Uterus (tissue), 2 donors: ENCODE measurements around the gene FLT1.

Source experiments
- CTCF ChIP-seq, 4 experiments: fragments of 200-600 bp in 2 of 4; fragments of 450-650 bp in 2 of 4; sonication (generic) in 2 of 4; IDR thresholded peaks; one replicate each; pipeline ENCODE4 v1.5.1; 2016 to 2019; ENCODE audit warnings: antibody characterized with exemption in 4 of 4, mild to moderate bottlenecking in 2 of 4, moderate library complexity in 1 of 4
- POLR2A ChIP-seq, 2 donors: fragments of 450-650 bp; IDR thresholded peaks; one replicate each; pipeline ENCODE4 v1.6.1; 2016; ENCODE audit warnings: antibody characterized with exemption in 2 of 2, mild to moderate bottlenecking in 1 of 2, moderate library complexity in 1 of 2

- TF ChIP-seq CTCF (IDR thresholded peaks at IDR 0.05) = no peak
- no peak for TF ChIP-seq POLR2A (IDR thresholded peaks at IDR 0.05)
Measured at GRCh38 chr13:28283600-28283999, 211.3 kb downstream of the FLT1 start.
